CD4-positive, alpha-beta T cell treated with Interleukin-15 for 1 hour (primary cell): ENCODE measurements around the gene ZFYVE28.
A peak's percentile ranks its signal among the peaks of the same experiment; 100 is the strongest.

ENCODE experiments used
- DNase-seq: peaks from one replicate; pipeline ENCODE4 v3.0.0-alpha.2; 2020

ZFYVE28 gene

DNA sequence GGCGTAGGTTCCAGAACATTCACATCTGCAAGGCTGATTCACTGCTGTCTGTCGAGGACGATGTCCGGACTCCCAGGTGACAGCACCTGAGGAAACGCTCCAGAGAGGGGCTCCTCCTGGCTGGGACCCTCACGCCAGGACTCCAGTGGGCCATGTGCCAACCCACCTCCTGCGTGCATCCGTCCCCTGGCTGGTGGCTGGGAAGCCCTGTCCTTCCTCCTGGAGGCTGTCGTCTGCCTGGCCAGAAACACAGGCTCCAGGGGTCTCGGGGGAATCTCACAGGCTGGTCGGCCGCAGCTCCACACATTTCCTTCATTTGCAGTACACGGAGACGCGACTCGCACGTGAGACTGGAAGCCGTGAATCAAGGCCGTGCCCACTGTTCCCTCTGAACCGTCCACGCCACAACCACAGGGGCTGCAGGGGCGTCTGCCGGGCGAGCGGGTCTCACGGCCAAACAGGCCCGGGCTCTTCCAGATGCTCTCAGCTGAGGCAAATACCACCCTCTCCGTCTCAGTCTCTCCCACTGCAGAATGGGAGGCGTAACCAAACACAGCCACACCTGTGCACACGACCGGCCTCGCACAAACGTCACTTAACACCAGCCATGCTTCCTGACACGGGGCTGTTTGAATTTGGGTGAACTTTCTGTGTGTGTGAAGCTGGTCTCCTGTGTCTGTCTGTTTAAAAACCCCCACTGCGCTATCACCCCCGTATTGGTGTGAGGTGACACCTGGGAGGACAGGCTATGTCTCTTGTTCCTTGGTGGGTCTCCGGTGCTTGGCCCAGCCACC is 117.8 kb downstream of the ZFYVE28 start:
- DNase-seq, result no peak

GRCh38 chr4:2299794-2300193 is 118.7 kb downstream of the ZFYVE28 start:
- DNase-seq, result no peak

GRCh38 chr4:2298532-2298991 is 119.9 kb downstream of the ZFYVE28 start:
- no peak for DNase-seq

- DNase-seq, result no peak
Observed at GRCh38 chr4:2297606-2298531, 120.6 kb downstream of the ZFYVE28 start.

DNA sequence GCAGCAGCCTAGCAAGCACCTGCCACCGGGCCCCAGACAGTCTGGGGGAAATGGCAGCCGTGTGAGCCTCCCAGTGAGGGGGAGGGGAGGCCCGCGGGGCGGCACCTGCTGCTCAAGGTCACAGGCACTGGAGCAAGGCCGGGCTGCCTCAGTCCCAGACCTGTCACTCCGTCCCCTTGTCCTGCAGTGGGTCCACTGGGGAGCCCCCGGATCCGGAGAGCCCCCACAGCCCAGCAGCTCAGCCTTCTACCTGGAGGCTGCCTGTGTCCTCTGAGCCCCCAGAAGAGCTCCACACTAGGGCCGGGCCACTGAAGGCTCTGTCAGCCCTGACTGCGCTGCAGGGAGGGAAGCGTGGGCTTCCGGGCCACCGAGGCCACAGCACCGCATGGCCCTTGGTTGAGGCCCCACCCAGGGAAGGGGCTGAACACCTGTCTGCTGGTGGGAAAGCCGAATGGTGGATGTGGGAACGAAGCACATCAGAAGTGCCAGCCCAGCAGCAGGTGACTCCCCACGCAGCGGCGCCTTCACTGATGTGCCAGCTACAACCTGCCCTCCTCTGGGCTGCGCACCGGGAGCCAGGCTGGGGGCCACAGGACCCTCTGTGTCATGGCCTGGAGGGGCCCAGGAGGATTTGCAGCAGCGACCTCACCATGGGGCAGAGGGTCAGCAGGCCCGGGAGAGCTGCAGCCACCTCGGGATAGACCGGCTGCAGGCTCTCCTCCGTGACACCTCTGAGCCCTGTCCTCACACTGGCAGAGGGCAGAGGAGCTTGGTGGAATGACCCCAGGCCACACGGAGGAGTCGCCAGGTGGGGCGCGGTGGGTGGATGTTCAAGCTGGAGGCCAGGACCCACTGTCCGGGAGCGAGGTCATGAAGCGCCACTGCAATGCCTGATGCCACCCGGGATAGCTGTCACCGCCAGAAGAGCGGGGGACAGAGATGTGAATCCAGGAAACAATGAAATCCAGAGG is 121.5 kb downstream of the ZFYVE28 start:
- DNase-seq, result no peak

DNA sequence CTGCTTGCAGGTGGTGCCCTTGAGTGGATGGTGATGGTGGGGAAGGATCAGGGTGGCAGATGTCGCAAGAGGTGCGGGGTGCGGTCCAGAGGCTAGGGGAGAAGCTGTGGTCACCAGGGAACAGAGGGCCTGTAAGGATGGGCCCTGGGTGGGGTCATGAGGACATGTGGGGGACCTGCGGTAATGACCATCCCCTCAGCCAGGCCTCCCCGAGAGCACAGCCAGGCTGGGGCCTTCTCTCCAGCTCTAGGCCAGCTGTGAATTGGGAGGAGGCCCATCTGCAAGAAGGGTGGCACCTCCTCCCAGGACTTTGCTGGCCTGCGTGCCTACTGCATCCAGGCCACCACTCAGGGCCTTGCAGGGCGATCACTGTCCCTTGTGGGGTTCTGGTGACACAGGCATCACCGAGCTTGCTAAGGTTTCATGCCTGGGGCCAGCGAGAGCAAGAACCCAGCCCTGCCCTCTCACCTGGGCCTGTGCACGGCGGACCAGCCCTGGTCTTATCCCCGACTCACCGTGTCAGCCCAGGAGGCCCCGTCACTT is 122.5 kb downstream of the ZFYVE28 start:
- no peak for DNase-seq

DNA sequence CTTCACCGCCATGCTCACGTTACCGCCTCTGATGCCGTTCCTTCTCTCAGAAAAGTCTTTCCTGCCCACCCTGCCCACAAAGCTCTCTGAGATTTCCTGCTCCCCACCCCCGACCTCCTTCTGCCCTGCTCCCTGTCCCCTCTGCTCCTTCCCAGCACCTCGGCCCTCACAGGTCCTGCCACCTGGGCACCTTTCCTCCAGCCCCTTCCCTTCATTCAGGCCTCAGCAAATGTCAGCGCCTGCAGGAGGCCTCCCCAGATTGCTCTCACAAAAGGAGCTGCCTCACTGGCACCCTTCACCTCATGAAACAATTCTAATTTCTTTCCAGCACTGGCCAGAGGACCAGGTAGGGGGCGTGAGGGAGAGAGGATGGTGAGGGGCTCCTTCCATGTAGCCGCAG is 122.9 kb downstream of the ZFYVE28 start:
- DNase-seq, result no peak

GRCh38 chr4:2292646-2293108 is 125.8 kb downstream of the ZFYVE28 start:
- DNase-seq, result no peak

DNA sequence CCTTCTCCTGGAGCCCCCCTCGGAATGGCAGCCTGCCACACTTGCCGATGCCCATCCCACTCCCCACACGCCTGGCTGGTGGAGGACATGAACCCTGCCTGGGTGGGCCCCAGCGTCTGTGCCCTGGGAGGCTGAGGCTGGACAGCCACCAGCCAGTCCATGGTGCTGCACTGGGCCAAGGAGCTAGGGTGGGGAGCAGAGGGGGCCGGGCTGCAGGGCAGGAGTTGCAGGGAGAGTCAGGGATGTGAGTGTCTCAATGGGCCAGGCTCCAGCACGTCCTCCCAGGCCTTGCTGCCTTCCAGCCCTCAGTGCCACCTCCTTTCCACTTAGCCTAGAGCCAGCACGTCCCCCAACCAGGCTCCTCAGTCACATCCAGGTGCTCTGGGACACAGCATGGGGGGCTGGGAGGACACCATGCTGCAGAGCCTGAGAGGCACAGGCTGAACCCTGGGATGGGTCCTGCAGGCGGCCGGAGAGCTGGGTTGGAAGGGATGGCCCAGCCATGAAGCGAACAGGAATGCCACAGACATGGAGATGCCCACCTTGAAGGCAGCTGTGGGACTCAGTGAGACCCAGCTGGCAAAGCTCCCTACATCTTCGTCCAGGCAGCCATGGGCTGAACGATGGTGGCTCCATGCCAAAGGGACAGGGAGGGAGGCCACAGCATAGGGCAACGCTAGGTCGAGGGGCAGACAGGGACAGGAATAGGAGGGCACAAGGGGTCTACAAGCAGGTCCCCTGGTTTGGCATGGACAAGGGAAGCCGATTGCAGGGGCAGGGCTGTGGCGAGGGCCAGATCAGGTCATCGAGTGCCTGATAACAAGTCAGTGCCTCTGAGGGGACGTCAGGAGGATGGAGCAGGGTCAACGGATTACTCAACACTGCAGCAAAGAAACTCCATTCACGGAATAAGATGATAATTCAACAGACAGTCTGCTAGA is 126.5 kb downstream of the ZFYVE28 start:
- no peak for DNase-seq

DNA sequence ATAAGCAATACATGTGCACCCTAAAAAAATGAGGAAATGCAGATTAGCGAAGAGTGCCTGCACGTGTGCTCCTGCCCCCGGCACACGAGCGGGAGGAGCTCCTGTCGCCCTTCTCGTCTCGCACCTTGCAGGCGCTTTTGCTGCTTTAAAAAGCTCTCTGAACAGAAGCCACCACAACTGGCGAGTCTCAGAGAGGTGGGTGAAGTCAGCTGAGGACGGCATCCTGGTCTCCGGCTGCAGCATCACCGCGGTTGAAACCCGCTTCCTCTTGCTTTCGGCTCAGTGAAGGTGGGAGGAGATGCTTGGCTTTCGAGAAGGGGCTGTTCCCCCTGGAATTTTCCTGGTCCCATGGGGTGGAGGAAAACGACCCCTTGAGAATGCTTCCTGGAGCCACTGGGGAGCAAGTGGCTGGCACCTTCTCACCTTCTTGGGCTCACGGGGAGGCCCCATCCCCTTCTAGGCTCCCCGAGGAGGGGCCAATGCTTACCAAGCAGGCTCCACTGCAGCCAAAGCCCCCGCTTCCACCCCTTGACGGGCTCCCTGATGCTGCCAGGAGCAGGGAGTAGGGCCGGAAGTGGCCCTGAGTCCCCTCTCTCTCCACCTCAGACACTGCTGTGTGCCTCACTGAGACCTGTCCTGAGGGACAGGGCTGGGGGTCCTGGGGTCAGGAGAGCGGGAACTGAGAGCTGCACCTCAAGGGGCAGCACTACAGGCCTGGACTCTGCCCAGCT is 127.3 kb downstream of the ZFYVE28 start:
- peak; percentile 87 for DNase-seq

- DNase-seq, result peak; percentile 15
Observed at GRCh38 chr4:2290488-2290887, 128.0 kb downstream of the ZFYVE28 start.

DNA sequence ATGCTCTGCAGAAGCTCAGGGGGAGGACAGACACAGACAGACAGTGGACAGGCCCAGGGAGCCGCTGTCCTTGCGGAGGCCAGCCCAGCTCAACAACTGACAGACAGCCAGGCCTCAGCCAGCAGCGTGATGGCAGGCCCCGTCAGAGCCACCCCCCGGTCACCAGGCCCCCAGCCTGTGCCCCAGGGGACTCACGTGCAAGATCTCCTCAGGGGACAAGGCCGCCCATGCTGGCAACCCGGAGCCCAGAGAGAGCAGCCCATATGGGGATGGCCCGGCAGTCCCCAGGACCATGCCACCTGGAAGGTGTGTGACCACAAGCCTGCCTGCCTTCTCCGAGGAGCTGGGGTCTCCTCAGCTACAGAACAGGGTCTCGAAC is 128.5 kb downstream of the ZFYVE28 start:
- DNase-seq, result peak; percentile 14

DNA sequence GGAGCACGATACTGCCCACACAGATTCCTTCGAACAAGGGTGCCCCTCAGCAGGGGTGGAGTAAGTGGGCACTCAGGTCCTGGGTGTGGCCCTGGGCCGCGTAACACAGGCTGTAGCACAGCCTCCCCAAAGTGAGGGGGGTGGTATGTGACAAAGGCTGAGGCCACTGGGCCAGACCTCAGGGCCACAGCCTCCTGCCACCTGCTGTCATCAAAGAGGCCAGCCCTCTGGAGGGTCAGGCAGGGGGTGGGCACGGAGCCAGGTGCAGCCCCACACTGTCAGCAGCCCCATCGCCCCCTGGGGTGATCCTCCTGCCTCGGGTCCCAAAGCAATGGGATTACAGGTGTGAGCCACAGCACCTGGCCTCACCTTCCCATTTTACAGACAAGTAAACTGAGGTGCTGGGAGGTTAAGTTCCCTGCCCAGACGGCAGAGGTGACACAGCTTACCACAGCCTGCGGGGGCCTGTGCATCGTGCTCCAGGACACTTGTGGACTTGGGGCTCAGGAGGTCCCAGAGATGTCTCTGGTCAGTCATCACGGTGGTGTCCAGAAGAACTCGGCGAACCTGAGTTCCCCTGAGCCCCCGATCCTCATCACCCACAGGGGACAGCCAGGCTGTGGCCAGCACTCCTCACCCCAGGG is 129.0 kb downstream of the ZFYVE28 start:
- peak; percentile 13 for DNase-seq

DNA sequence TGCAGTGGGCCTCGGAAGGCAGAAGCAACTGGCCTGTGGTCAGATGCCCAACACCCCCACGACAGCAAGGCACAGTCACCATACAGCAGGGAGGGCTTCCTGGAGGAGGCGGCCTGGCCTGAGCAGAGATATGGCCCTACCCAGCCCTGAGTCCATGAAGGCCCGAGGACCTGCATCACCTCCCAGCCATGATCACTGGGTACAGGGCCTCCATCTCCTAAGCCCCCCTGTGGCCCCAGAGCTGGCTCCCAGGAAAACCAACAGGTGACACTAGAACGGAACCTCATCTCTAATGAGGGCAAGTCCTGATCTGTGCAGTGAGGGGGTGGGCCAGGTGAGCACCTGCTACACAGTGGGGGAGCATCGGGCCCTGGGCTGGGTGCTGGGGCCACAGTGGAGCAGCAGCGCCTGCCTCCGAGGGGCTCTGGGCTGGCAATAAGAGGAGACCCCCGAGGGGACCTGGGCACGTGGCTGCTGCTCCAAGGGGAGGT is 130.3 kb downstream of the ZFYVE28 start:
- DNase-seq, result no peak

DNA sequence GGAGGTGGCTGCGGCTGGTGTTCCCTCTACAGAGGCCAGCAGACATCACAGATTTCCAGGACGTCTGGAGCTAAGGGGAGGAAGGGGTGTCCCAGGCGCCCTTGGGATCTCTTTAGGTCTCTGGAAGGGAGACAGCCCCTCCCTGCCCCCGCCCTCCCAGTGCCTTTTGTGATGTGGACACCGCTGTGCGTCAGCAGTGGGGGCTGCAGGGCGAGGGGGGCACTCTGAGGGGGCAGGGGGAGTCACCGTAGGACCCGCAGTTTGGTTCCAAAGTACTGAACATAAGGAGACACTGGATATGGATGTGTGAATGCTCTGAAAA is 130.9 kb downstream of the ZFYVE28 start:
- DNase-seq, result no peak

GRCh38 chr4:2286904-2287593 is 131.4 kb downstream of the ZFYVE28 start:
- DNase-seq, result peak; percentile 10

DNA sequence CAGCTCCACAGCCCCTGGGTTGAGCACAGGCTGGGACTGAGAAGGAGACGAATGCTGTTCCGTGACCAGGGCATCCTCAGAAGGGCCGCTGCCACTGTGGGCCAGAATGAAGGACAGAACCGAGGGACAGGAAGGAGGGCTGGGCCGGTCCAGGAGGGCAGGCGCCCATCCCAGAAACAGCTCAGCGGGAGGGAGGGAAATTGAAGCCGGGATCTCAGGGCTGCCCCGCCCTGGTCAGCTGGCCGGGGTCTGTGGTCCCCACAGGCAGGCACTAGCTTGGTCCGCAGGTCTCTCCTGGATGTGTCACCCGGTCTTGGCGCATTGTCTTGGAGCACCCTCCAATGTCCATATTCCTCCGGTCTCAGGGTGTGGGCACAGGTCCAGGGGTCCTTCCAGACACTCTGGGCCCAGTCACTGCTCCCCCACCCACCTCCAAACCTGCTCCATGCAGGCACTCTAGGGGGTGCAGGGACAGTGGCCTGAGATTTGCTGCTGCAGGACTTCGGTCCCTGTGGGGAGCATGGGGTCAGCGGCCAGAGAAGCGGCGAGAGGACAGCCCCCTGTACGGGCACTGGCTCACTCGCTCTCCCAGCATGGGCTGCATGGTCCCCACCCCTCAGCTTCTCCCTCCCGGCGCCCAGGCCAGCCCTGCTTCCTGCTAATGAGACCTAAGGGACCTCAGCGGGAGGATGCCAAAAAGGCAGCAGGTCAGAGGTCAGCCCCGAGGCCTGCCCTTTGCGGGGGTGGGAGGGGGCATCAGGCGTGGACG is 132.6 kb downstream of the ZFYVE28 start:
- DNase-seq, result peak; percentile 13

- DNase-seq, result no peak
Observed at GRCh38 chr4:2284934-2285612, 133.4 kb downstream of the ZFYVE28 start.
